Fibroblast of lung (primary cell): Measurements from ENCODE around the gene TICAM2. TPM values are rescaled to one million over a fixed set of nuclear protein-coding genes. Genes with fewer than 3 reads are reported as not detected.

ENCODE experiments used
- DNase-seq, 2 donors: peaks; one replicate each; pipeline versions ENCODE4 v3.0.0 to v3.0.0-alpha.2; 2010; ENCODE audit warnings: low read depth in 2 of 2
- H2AFZ ChIP-seq: 2 replicates; pipeline ENCODE4 v1.5.1; 2012; ENCODE audit warnings: low read length, control low read depth, inconsistent platforms
- H3K27ac ChIP-seq: 2 replicates; pipeline ENCODE4 v1.5.1; 2011; ENCODE audit warnings: low read length, control low read depth; ENCODE audit not compliant: insufficient read depth
- H3K27me3 ChIP-seq: 2 replicates; pipeline ENCODE4 v1.5.1; 2011; ENCODE audit warnings: mild to moderate bottlenecking, low read length; ENCODE audit not compliant: control insufficient read depth, insufficient read depth
- H3K36me3 ChIP-seq: 2 replicates; pipeline ENCODE4 v1.5.1; 2011; ENCODE audit warnings: low read length; ENCODE audit not compliant: control insufficient read depth, insufficient read depth
- H3K4me1 ChIP-seq: 2 replicates; pipeline ENCODE4 v1.5.1; 2011; ENCODE audit warnings: low read length; ENCODE audit not compliant: control insufficient read depth, insufficient read depth; ENCODE audit errors: extremely low read depth
- H3K4me2 ChIP-seq: 2 replicates; pipeline ENCODE4 v1.5.1; 2011; ENCODE audit warnings: low read length, control low read depth; ENCODE audit not compliant: insufficient read depth; ENCODE audit errors: extremely low read depth
- H3K4me3 ChIP-seq, 4 experiments: fragments of 200-600 bp in 1 of 4; sonication (generic) in 1 of 4; replicated peaks in 1 of 4; 2 replicates each; pipeline ENCODE4 v1.5.1; 2011 to 2016; ENCODE audit warnings: low read length in 4 of 4, low read depth in 3 of 4, mild to moderate bottlenecking in 3 of 4, control low read depth in 2 of 4, inconsistent platforms in 1 of 4, mixed read lengths in 1 of 4; ENCODE audit not compliant: insufficient read depth in 1 of 4; ENCODE audit errors: control extremely low read depth in 1 of 4
- H3K79me2 ChIP-seq: 2 replicates; pipeline ENCODE4 v1.5.1; 2012; ENCODE audit warnings: mild to moderate bottlenecking, low read length, inconsistent platforms; ENCODE audit not compliant: control insufficient read depth, insufficient read depth
- H3K9ac ChIP-seq: 2 replicates; pipeline ENCODE4 v1.5.1; 2011; ENCODE audit warnings: mild to moderate bottlenecking, low read length, control low read depth; ENCODE audit not compliant: insufficient read depth
- H3K9me3 ChIP-seq: 2 replicates; pipeline ENCODE4 v1.5.1; 2012; ENCODE audit warnings: low read depth, low read length; ENCODE audit not compliant: control insufficient read depth, insufficient read depth
- H4K20me1 ChIP-seq: 2 replicates; pipeline ENCODE4 v1.5.1; 2011; ENCODE audit warnings: low read length; ENCODE audit not compliant: control insufficient read depth, insufficient read depth; ENCODE audit errors: extremely low read depth
- EZH2 ChIP-seq: IDR thresholded peaks from 2 replicates; pipeline ENCODE4 v1.5.1; 2012; ENCODE audit warnings: low read length, control low read depth, mild to moderate bottlenecking; ENCODE audit errors: missing control alignments
- polyA plus RNA-seq, 2 donors: library from polyadenylated mRNA; depleted of rRNA in 1 of 2; stranded (reverse) in 1 of 2; unstranded in 1 of 2; fragments of >200 nt; gene quantifications; 2 replicates each; pipeline ENCODE4 v1.2.1, GENCODE V29; 2011 to 2012; ENCODE audit warnings: missing spikeins in 1 of 2
- total RNA-seq: library from RNA; depleted of rRNA; stranded (reverse); fragments of >200 nt; gene quantifications from 2 replicates; pipeline ENCODE4 v1.2.1, GENCODE V29; 2014
- TF ChIP-seq, protein P1 (sequence below), 2 donors: IDR thresholded peaks in 1 of 2; conservative IDR thresholded peaks in 1 of 2; 1 replicate in 1 of 2; 2 replicates in 1 of 2; pipeline ENCODE4 v1.5.1; 2011 to 2012; ENCODE audit warnings: low read length in 2 of 2, control low read depth in 1 of 2, inconsistent platforms in 1 of 2, low read depth in 1 of 2, mild to moderate bottlenecking in 1 of 2

TICAM2 gene
- total and polyA plus RNA-seq, 2 donors (not counting 1 experiment from before 2014, with no cell fraction given), result 8.8 to 10.3 TPM

DNA sequence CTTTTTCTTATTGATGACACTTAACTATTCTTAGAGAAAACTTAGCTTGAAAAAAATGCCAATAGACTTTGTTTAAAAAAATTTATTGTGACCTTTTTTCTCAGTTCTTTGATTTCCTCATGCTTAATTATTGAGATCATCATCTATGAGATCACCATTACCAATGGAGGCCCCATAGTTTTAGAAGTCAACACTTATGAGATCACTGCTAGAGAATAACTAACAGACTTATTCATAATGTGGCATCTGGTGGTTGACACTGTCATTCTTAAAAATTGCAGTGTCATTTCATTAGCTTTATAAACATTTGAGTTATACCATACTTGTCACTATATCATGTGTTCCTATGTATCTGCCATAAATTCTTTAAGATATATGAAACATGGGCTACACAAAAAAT, 42.8 kb downstream of the TICAM2 start:
- H3K27me3 ChIP-seq, result no peaks in the 10 kb centered on the region
- peak overlapping the region; percentile 57 for H3K27ac ChIP-seq
- no peak overlapping the region for H3K9ac ChIP-seq
- H3K4me3 ChIP-seq, result no peak overlapping the region
- H3K4me1 ChIP-seq, result peaks cover 9% of the 10 kb centered on the region
- DNase-seq, result peak; percentile 62 to 72
- H3K79me2 ChIP-seq, result no peaks in the 10 kb centered on the region
- H3K36me3 ChIP-seq, result no peaks in the 10 kb centered on the region
- no peak overlapping the region for H2AFZ ChIP-seq
- H3K4me2 ChIP-seq, result no peak overlapping the region
- H3K9me3 ChIP-seq, result no peaks in the 10 kb centered on the region
- H4K20me1 ChIP-seq, result no peaks in the 10 kb centered on the region
- no peak for TF ChIP-seq EZH2
- TF ChIP-seq, protein P1, sequence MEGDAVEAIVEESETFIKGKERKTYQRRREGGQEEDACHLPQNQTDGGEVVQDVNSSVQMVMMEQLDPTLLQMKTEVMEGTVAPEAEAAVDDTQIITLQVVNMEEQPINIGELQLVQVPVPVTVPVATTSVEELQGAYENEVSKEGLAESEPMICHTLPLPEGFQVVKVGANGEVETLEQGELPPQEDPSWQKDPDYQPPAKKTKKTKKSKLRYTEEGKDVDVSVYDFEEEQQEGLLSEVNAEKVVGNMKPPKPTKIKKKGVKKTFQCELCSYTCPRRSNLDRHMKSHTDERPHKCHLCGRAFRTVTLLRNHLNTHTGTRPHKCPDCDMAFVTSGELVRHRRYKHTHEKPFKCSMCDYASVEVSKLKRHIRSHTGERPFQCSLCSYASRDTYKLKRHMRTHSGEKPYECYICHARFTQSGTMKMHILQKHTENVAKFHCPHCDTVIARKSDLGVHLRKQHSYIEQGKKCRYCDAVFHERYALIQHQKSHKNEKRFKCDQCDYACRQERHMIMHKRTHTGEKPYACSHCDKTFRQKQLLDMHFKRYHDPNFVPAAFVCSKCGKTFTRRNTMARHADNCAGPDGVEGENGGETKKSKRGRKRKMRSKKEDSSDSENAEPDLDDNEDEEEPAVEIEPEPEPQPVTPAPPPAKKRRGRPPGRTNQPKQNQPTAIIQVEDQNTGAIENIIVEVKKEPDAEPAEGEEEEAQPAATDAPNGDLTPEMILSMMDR (conservative IDR thresholded peaks at IDR 0.05 in 1 of 2, IDR thresholded peaks at IDR 0.05 in 1 of 2; ENCODE audit: low read depth in 1 of 2, low read length in 2 of 2), result no peak

DNA sequence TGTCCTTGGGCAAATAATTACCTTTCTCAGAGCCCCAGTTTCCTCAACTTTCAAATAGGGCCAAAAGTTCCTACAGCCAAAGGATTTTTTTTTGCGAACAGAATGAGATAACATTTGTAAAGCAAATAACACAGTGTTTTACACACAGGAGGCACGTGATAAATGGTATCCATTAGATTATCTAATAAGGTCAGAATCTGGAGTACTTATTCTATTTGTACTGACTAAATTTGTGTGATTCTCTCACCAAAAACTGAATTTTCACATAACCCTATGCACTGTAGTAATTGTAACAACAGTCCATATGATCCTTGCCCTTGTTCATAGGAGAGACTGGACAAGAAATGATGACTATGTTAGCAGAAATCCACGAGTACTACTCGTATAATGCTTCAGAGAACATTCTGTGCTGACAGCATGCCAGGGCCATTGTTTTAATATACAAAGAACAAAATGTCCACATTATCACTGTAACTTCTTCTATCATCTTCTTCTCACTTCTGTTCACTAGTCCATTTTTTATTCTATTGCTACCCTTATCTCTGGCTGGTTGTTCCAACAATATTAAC, 43.8 kb downstream of the TICAM2 start:
- H2AFZ ChIP-seq, result no peak overlapping the region
- no peaks in the 10 kb centered on the region for H3K9me3 ChIP-seq
- H3K9ac ChIP-seq, result no peak overlapping the region
- no peaks in the 10 kb centered on the region for H3K27me3 ChIP-seq
- TF ChIP-seq EZH2, result no peak
- TF ChIP-seq, protein P1 (conservative IDR thresholded peaks at IDR 0.05 in 1 of 2, IDR thresholded peaks at IDR 0.05 in 1 of 2; ENCODE audit: low read depth in 1 of 2, low read length in 2 of 2), result no peak
- no peaks in the 10 kb centered on the region for H3K36me3 ChIP-seq
- no peaks in the 10 kb centered on the region for H4K20me1 ChIP-seq
- H3K79me2 ChIP-seq, result no peaks in the 10 kb centered on the region
- DNase-seq, result peak in 1 of 2 donors; percentile 70
- H3K4me3 ChIP-seq, result no peak overlapping the region
- peaks cover 9% of the 10 kb centered on the region for H3K4me1 ChIP-seq
- H3K4me2 ChIP-seq, result no peak overlapping the region
- peak overlapping the region; percentile 43 for H3K27ac ChIP-seq

DNA sequence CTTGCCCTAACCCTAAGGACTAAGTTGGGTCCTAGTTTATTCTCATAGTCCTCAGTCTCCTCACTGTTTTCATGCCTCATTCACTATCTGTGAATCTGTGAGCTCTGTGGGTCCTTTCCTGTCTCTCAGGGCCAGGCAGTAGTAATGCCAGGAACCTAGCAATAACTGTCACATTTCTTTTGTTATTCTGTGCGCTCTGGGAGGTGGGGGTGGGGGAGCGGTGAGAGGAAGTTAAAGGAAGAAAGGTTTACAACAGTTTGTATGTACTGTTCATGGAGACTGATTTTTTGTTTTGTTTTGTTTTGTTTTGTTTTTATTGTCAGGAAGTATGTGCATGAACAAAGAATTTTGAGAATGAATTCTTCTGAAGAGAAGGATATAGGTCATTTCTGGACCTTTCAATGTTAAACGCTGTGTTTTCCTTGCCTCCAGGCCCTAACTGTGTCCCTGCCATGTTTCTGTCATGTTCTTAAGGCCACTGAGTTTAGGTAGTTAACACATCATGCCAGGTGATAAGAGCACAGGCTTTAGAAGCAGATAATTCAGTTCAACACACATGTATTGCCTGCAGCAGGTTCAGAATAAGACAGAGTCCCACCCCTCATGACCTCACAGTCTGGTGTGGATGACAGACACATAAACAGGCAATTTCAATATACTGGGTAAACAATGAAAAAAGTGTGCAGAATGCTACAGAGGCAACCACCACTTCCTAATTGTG, 44.5 kb downstream of the TICAM2 start:
- DNase-seq, result no peak

More for the DNA sequence above, 44.5 kb downstream of the TICAM2 start:
- H2AFZ ChIP-seq, result peak overlapping the region; percentile 45
- H3K27ac ChIP-seq, result no peak overlapping the region
- no peaks in the 10 kb centered on the region for H3K36me3 ChIP-seq
- H3K9me3 ChIP-seq, result no peaks in the 10 kb centered on the region
- no peak overlapping the region for H3K4me2 ChIP-seq
- TF ChIP-seq, protein P1 (conservative IDR thresholded peaks at IDR 0.05 in 1 of 2, IDR thresholded peaks at IDR 0.05 in 1 of 2; ENCODE audit: low read depth in 1 of 2, low read length in 2 of 2), result no peak
- no peak for TF ChIP-seq EZH2
- H3K79me2 ChIP-seq, result no peaks in the 10 kb centered on the region
- H3K4me1 ChIP-seq, result peaks cover 9% of the 10 kb centered on the region
- no peaks in the 10 kb centered on the region for H3K27me3 ChIP-seq
- H3K9ac ChIP-seq, result no peak overlapping the region
- H4K20me1 ChIP-seq, result no peaks in the 10 kb centered on the region
- no peak overlapping the region for H3K4me3 ChIP-seq
